Adrenal gland (tissue), 5 donors: ENCODE data around the gene VMAC.

Experiments used
- POLR2A ChIP-seq, 2 donors: fragments of 450-650 bp; IDR thresholded peaks; one replicate each; pipeline ENCODE4 v1.6.1; 2017; ENCODE audit warnings: antibody characterized with exemption in 2 of 2, mild to moderate bottlenecking in 2 of 2, moderate library complexity in 1 of 2
- TF ChIP-seq, protein P1 (sequence below), 6 experiments: fragments of 450-650 bp in 4 of 6; fragments of 200-600 bp in 2 of 6; sonication (generic) in 1 of 6; IDR thresholded peaks; 1 replicate in 5 of 6; 2 replicates in 1 of 6; pipeline versions ENCODE4 v1.5.1 to v1.8.0; 2016 to 2021; ENCODE audit warnings: antibody characterized with exemption in 6 of 6, mild to moderate bottlenecking in 2 of 6, moderate library complexity in 1 of 6
- donor health status: DM: no; HTN: no; CAD: no.

DNA sequence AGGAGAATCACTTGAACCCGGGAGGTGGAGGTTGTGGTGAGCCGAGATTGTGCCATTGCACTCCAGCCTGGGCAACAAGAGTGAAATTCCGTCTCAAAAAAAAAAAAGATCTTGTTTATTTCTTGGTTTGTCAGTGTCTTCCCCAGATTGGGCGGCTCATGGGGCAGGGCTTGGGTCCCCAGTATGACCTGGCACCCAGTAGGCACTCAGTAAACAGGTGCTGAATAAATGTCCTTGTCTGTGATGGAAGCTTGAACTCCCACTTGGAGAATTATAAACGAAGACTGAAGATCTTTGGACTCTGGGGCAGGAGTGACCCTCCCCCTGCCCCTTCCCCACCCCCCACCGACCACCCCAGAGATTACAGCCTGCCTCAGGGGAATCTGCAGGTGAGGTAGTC lies 24.5 kb upstream of the VMAC start:
- no peak for TF ChIP-seq POLR2A (IDR thresholded peaks at IDR 0.05)
- TF ChIP-seq, protein P1, sequence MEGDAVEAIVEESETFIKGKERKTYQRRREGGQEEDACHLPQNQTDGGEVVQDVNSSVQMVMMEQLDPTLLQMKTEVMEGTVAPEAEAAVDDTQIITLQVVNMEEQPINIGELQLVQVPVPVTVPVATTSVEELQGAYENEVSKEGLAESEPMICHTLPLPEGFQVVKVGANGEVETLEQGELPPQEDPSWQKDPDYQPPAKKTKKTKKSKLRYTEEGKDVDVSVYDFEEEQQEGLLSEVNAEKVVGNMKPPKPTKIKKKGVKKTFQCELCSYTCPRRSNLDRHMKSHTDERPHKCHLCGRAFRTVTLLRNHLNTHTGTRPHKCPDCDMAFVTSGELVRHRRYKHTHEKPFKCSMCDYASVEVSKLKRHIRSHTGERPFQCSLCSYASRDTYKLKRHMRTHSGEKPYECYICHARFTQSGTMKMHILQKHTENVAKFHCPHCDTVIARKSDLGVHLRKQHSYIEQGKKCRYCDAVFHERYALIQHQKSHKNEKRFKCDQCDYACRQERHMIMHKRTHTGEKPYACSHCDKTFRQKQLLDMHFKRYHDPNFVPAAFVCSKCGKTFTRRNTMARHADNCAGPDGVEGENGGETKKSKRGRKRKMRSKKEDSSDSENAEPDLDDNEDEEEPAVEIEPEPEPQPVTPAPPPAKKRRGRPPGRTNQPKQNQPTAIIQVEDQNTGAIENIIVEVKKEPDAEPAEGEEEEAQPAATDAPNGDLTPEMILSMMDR (IDR thresholded peaks at IDR 0.05): no peak
